Astrocyte (in vitro differentiated cells and primary cell): ENCODE data around the gene NPR2.

Experiments used
- EZH2 ChIP-seq: IDR thresholded peaks from 2 replicates; pipeline ENCODE4 v1.6.1; 2012; ENCODE audit warnings: mild to moderate bottlenecking, low read length, inconsistent platforms; ENCODE audit not compliant: insufficient read depth
- TF ChIP-seq, protein P1 (sequence below): IDR thresholded peaks from 2 replicates; pipeline ENCODE4 v1.5.1; 2011; ENCODE audit warnings: low read depth, mild to moderate bottlenecking, inconsistent platforms, low read length, moderate library complexity; ENCODE audit not compliant: insufficient read depth

DNA sequence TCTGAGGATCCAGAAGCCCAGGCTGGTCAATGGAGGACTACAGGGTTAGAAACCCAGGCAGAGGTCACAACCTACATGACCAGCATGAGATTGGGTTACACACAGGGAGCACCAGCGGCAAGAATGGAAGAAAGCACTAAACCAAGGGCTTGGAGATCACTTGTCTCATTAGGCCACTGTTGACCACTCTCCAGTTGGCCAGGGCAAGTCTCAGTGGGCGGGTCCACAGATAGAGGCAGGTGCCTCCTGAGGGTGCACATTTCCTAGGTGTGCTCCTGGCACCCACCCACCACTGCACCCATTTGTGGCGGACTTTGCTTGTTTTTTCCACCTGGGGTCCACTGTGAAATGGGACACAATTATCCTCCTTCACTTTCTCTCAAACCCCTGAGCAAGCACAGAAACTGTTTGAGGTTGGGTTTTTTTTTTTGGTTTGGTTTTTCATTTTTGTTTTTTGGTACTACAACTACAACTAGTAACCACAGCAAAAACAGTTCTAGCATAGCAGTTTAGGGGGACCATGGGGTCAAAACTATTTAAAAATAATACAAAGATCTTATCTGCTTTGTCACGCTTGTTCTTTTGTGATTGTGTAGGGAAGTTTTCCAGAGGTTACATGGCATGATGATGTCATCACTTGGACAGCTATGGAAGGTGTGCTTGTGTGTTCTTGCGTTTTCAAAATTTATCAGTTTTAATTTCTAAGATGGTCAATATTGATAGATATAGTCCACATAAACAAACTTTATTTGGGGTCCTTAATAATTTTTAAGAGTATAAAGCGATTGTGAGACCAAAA, 6.1 kb downstream of the NPR2 start:
- TF ChIP-seq, protein P1, sequence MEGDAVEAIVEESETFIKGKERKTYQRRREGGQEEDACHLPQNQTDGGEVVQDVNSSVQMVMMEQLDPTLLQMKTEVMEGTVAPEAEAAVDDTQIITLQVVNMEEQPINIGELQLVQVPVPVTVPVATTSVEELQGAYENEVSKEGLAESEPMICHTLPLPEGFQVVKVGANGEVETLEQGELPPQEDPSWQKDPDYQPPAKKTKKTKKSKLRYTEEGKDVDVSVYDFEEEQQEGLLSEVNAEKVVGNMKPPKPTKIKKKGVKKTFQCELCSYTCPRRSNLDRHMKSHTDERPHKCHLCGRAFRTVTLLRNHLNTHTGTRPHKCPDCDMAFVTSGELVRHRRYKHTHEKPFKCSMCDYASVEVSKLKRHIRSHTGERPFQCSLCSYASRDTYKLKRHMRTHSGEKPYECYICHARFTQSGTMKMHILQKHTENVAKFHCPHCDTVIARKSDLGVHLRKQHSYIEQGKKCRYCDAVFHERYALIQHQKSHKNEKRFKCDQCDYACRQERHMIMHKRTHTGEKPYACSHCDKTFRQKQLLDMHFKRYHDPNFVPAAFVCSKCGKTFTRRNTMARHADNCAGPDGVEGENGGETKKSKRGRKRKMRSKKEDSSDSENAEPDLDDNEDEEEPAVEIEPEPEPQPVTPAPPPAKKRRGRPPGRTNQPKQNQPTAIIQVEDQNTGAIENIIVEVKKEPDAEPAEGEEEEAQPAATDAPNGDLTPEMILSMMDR: no peak
- no peak for TF ChIP-seq EZH2
